ENCODE measurements around the gene TSR1.
A peak's percentile ranks its signal among the peaks of the same experiment; 100 is the strongest.

The TSR1 gene

DNA sequence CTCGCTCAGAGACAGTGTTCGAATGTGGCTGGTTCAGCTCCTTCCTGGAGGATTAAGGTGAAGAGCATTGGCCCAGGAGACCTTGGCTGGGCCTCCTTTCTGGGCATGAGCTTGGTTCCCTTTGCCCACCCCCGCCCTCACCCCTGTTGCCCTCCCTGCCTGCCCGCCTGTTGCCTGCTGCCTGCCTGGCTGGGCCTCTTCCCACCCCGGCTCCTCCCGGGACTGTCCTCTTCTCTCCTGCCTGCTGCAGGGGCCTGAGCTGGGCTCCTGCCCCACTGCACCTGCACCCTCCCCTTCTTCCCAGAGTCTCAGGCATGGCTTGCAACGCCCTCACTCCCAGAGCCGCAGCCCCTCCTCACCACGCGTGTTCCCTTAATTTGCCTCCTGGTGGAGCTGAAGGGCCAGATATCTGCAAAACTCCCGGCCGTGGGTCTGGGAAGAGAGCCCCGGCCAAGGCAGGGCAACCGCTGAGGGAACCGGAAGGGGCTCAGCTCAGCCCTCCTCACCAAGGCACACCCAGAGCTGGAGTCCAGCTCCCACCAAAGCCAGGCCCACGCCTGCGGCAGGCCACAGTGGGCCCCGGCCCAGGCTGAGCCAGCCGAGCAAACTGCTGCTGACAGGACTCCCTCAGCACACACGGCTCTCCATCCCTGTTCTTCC is 33.4 kb upstream of the TSR1 start:
- no peaks in the 10 kb centered on the region for H3K27me3 ChIP-seq
- H3K4me1 ChIP-seq = peaks cover 39% of the 10 kb centered on the region
- peak overlapping the region; percentile 79 for H3K4me2 ChIP-seq
- no peaks in the 10 kb centered on the region for H3K9me3 ChIP-seq
- no peak for TF ChIP-seq Cebpa-rat (IDR thresholded peaks at IDR 0.05)
- no peak overlapping the region for H3K4me3 ChIP-seq
- peak overlapping the region; percentile 73 for H3K9ac ChIP-seq
- H3K36me3 ChIP-seq = peaks cover 66% of the 10 kb centered on the region
- no peaks in the 10 kb centered on the region for H4K20me1 ChIP-seq
- H3K27ac ChIP-seq = peak overlapping the region; percentile 76

DNA sequence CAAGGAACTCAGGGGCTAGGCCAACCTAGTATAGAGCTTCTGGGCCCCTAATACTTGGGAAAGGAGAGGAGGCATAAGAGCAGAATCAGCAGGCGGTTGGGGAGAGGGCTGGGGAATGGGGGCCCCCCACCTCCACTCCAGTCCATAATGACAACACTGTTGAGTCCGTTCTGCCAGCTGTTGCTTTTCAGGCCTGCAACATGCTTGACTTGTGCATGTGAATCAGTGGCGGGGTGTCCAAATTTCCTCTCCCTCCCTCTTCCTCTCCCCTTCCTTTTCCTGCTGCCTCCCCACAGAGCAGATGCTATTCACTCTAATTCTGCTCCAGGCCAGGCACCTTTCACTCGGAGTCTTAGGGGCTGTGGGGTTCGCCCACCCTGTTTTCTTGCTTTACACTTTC is 32.8 kb upstream of the TSR1 start:
- H3K4me2 ChIP-seq = peak overlapping the region; percentile 79
- H3K27me3 ChIP-seq = no peaks in the 10 kb centered on the region
- no peak overlapping the region for H3K4me3 ChIP-seq
- H3K4me1 ChIP-seq = peaks cover 39% of the 10 kb centered on the region
- H3K9ac ChIP-seq = peak overlapping the region; percentile 73
- no peaks in the 10 kb centered on the region for H4K20me1 ChIP-seq
- TF ChIP-seq Cebpa-rat (IDR thresholded peaks at IDR 0.05) = no peak
- H3K27ac ChIP-seq = peak overlapping the region; percentile 76
- peaks cover 72% of the 10 kb centered on the region for H3K36me3 ChIP-seq
- no peaks in the 10 kb centered on the region for H3K9me3 ChIP-seq

DNA sequence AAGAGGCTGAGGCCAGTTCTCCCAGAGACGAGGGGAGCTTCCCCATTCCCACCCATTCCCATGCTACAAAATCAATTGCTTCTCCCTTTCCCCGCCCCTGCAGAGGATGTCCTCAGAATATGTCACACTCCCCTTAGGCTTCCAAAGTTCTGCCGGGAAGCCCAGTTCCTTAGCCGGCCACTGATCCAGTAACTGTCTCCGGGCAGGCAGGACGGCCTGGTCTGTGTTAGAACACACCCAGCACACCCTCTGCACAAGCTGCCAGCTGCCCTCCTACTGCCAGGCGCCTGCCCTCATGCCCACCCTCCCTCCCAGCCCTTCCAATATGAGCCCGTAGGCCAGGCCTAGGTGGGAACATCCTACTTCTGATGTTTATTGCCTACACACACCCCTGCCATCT is 32.1 kb upstream of the TSR1 start:
- Histone ChIP-seq H3K27me3 (no peaks in the 10 kb centered on the region), H3K36me3 (peaks cover 73% of the 10 kb centered on the region), H4K20me1 (no peaks in the 10 kb centered on the region), H3K4me2 (peak overlapping the region; percentile 79), H3K4me1 (peaks cover 39% of the 10 kb centered on the region), H3K27ac (peak overlapping the region; percentile 77), H3K9me3 (no peaks in the 10 kb centered on the region), H3K4me3 (no peak overlapping the region), H3K9ac (peak overlapping the region; percentile 39; the same call in 1 of the 2 replicates)
- TF ChIP-seq Cebpa-rat (IDR thresholded peaks at IDR 0.05) = no peak

DNA sequence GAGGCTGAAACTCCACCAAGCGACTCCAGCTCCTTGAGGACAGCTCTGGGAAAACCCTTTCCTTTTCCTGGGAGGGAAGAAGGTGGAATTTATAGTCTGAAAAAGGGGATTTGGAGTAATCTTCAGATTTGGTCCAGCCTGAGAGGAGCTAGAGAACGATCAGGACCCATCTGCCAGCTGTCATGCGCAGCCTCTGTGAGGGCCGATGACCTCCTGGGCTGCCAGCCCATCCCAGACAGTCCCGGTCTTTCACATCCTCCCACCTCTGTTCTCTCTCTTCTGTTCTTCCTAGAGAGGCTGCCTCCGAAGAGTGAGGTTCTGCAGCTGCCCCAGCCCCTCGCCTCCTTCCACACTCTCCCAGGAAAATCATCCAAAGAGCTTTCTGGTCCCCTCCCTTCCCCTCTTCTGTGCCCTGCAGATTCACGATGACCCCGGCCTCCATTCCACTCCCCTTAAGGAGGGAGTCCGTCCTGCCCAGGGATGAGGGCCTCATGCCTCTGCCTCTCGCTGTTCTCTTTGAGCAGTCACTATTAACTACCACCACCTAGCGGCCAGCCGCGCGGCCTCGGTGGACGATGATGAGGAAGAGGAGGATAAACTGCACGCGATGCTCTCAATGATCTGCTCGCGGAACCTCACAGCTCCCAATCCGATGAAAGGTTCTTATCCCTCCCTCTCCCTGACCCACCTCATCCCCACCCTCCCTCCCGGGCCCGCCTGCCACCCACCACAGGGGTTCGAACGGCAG is 30.7 kb upstream of the TSR1 start:
- Histone ChIP-seq H3K4me2 (peak overlapping the region; percentile 79; the same call in 1 of the 2 replicates), H3K4me3 (no peak overlapping the region), H4K20me1 (0 out of 2 replicates have a peak, but pooled peaks cover under 1% of the 10 kb centered on the region), H3K9ac (peak overlapping the region; percentile 23; the same call in 1 of the 2 replicates), H3K27me3 (no peaks in the 10 kb centered on the region), H3K27ac (no peak overlapping the region; the same call in 1 of the 2 replicates), H3K9me3 (no peaks in the 10 kb centered on the region), H3K36me3 (peaks cover 73% of the 10 kb centered on the region), H3K4me1 (peaks cover 39% of the 10 kb centered on the region)
- TF ChIP-seq Cebpa-rat (IDR thresholded peaks at IDR 0.05) = no peak

GRCh38 chr17:2365132-2365531 is 28.9 kb upstream of the TSR1 start:
- peaks cover 35% of the 10 kb centered on the region for H3K4me1 ChIP-seq
- no peak overlapping the region for H3K4me3 ChIP-seq
- H3K27ac ChIP-seq = no peak overlapping the region
- peaks cover 73% of the 10 kb centered on the region for H3K36me3 ChIP-seq
- H3K27me3 ChIP-seq = no peaks in the 10 kb centered on the region
- no peak overlapping the region for H3K9ac ChIP-seq
- no peaks in the 10 kb centered on the region for H3K9me3 ChIP-seq
- H3K4me2 ChIP-seq = no peak overlapping the region
- peaks cover 14% of the 10 kb centered on the region; the same call in 1 of the 2 replicates for H4K20me1 ChIP-seq
- TF ChIP-seq Cebpa-rat (IDR thresholded peaks at IDR 0.05) = no peak

- no peak overlapping the region for H3K9ac ChIP-seq
Measured at GRCh38 chr17:2364763-2365116, 28.5 kb upstream of the TSR1 start.

DNA sequence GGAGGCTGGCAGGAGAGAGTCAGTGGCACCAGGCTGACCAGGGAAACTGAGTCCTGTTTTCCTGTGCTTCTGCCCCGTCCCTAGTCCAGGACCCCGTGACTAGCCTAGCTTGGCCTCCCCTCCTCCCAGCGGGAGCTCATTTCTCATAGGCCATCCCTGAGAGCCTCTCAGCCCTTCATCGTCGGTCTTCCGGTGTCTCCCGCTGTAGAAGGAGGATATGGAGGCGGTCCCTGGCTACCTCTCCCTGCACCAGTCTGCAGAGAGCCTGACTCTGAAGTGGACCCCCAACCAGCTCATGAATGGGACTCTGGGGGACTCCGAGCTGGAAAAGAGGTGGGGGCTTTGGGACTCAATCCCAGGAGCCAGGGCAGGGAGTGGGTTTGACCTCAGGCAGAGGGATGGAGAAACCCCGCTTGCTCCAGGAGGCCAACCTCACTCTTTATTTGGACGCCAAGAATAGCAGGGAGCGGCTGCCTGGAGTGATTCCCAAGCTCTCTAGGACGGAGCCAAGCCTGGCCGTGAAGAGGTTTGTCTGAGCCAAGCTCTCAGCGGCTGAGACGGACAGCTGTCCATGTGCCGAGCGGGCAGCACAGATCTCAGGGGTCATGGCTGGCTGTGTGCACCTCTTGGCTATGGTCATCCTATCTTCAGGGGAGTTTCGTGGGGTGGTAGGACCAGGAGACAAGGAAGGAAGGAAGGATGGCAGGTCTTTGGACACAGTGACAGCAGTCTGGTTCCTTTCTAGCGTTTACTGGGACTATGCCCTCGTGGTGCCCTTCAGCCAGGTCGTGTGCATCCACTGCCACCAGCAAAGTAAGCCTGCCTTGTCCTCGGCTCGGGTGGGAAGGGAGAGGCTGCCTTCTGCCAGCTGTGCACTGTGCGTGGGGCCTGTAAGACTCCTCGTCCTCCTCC is 27.9 kb upstream of the TSR1 start:
- Histone ChIP-seq H4K20me1 (peaks cover 21% of the 10 kb centered on the region; the same call in 1 of the 2 replicates), H3K36me3 (peaks cover 79% of the 10 kb centered on the region), H3K4me1 (peaks cover 25% of the 10 kb centered on the region), H3K4me2 (no peak overlapping the region), H3K27me3 (no peaks in the 10 kb centered on the region), H3K9ac (no peak overlapping the region), H3K27ac (no peak overlapping the region), H3K4me3 (no peak overlapping the region), H3K9me3 (no peaks in the 10 kb centered on the region)
- TF ChIP-seq Cebpa-rat (IDR thresholded peaks at IDR 0.05) = no peak

More at GRCh38 chr17:2364763-2365116, 28.5 kb upstream of the TSR1 start:
- Histone ChIP-seq H3K36me3 (peaks cover 73% of the 10 kb centered on the region), H3K4me1 (peaks cover 31% of the 10 kb centered on the region), H3K4me3 (no peak overlapping the region), H3K4me2 (no peak overlapping the region), H4K20me1 (peaks cover 16% of the 10 kb centered on the region; the same call in 1 of the 2 replicates), H3K27me3 (no peaks in the 10 kb centered on the region), H3K27ac (no peak overlapping the region), H3K9me3 (no peaks in the 10 kb centered on the region)
- TF ChIP-seq Cebpa-rat (IDR thresholded peaks at IDR 0.05) = no peak

DNA sequence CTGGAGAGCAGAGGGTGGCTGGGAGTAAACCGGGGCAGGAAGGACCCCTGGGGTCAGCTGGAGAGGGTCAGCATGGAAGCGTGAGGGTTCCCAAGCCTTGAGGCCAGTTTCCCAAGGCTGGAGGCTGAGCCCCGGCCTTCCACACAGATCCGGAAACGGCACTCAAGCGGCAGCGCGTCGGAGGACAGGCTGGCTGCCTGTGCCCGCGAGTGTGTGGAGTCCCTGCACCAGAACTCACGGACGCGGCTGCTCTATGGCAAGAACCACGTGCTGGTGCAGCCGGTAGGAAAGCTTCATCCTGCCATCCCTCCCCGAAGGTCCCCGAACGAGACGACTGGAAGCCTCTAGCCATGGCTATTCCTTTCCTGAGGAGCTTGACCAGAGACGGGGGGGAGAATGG is 27.1 kb upstream of the TSR1 start:
- Histone ChIP-seq H3K27ac (no peak overlapping the region), H4K20me1 (peaks cover 24% of the 10 kb centered on the region; the same call in 1 of the 2 replicates), H3K9ac (no peak overlapping the region), H3K4me2 (no peak overlapping the region), H3K9me3 (no peaks in the 10 kb centered on the region), H3K4me1 (peaks cover 19% of the 10 kb centered on the region), H3K27me3 (no peaks in the 10 kb centered on the region), H3K4me3 (no peak overlapping the region), H3K36me3 (peaks cover 82% of the 10 kb centered on the region)
- no peak for TF ChIP-seq Cebpa-rat (IDR thresholded peaks at IDR 0.05)

GRCh38 chr17:2362881-2363280 is 26.6 kb upstream of the TSR1 start:
- Histone ChIP-seq H3K9ac (no peak overlapping the region), H3K27me3 (no peaks in the 10 kb centered on the region), H3K4me2 (no peak overlapping the region), H3K27ac (no peak overlapping the region), H3K9me3 (no peaks in the 10 kb centered on the region), H3K36me3 (peaks cover 82% of the 10 kb centered on the region), H3K4me1 (peaks cover 19% of the 10 kb centered on the region), H3K4me3 (no peak overlapping the region), H4K20me1 (peaks cover 29% of the 10 kb centered on the region; the same call in 1 of the 2 replicates)
- no peak for TF ChIP-seq Cebpa-rat (IDR thresholded peaks at IDR 0.05)

All from BLaER1 (cell line).